Kidney tubule cell (primary cell): ENCODE data around the gene LCE1B.

Experiments used
- DNase-seq: peaks from one replicate; pipeline ENCODE4 v3.0.0-alpha.2; 2018; ENCODE audit warnings: low spot score

The LCE1B gene

GRCh38 chr1:152811671-152812070 lies at the start of gene LCE1B:
TSS of gene LCE1B (plus strand) at chr1:152811971. CDS start at chr1:152812447, 476 bp downstream.
- no peak for DNase-seq

- no peak for DNase-seq
Observed at GRCh38 chr1:152768847-152769533, 42.8 kb upstream of the LCE1B start.

GRCh38 chr1:152770411-152770810 lies 41.4 kb upstream of the LCE1B start:
- no peak for DNase-seq

- no peak for DNase-seq
Observed at GRCh38 chr1:152774875-152775274, 36.9 kb upstream of the LCE1B start, which contains the start of gene LCE1F. TSS of gene LCE1F (plus strand) at chr1:152775140. CDS start at chr1:152776372, 1,232 bp downstream.

GRCh38 chr1:152776361-152776760 lies 35.4 kb upstream of the LCE1B start:
- no peak for DNase-seq

- peak; percentile 10 for DNase-seq
Observed at GRCh38 chr1:152777510-152778137, 34.1 kb upstream of the LCE1B start.

- DNase-seq: no peak
Observed at GRCh38 chr1:152783095-152783494, 28.7 kb upstream of the LCE1B start.

GRCh38 chr1:152786077-152786476 lies 25.7 kb upstream of the LCE1B start, which contains the start of gene LCE1E:
TSS of gene LCE1E (plus strand) at chr1:152786257. CDS start at chr1:152787300, 1,043 bp downstream.
- no peak for DNase-seq

- no peak for DNase-seq
Observed at GRCh38 chr1:152795686-152796085, 16.1 kb upstream of the LCE1B start.

- DNase-seq: no peak
Observed at GRCh38 chr1:152796421-152796820, 15.3 kb upstream of the LCE1B start, which contains the start of gene LCE1D. TSS of gene LCE1D (plus strand) at chr1:152796721. CDS start at chr1:152797795, 1,074 bp downstream.

- DNase-seq: no peak
Observed at GRCh38 chr1:152801333-152801732, 10.4 kb upstream of the LCE1B start.

- DNase-seq: no peak
Observed at GRCh38 chr1:152806576-152806975, 5.2 kb upstream of the LCE1B start, which contains the start of gene LCE1C. TSS of gene LCE1C (minus strand) at chr1:152806651. CDS start at chr1:152805478, 1,173 bp downstream.

GRCh38 chr1:152811050-152811449 lies 721 bp upstream of the LCE1B start:
- DNase-seq: no peak

- no peak for DNase-seq
Observed at GRCh38 chr1:152817309-152817708, 5.5 kb downstream of the LCE1B start.

GRCh38 chr1:152823294-152823693 lies 11.5 kb downstream of the LCE1B start:
- DNase-seq: no peak

- no peak for DNase-seq
Observed at GRCh38 chr1:152824964-152825363, 13.2 kb downstream of the LCE1B start.

- no peak for DNase-seq
Observed at GRCh38 chr1:152827173-152827572, 15.4 kb downstream of the LCE1B start, which contains the start of gene LCE1A. TSS of gene LCE1A (plus strand) at chr1:152827473. CDS start at chr1:152827473, 0 bp downstream.

GRCh38 chr1:152836870-152837269 lies 25.1 kb downstream of the LCE1B start:
- no peak for DNase-seq

- DNase-seq: no peak
Observed at GRCh38 chr1:152842556-152842955, 30.8 kb downstream of the LCE1B start, which contains the start of gene LCE6A. TSS of gene LCE6A (plus strand) at chr1:152842856. CDS start at chr1:152843521, 665 bp downstream.

GRCh38 chr1:152855661-152856060 lies 43.9 kb downstream of the LCE1B start:
- no peak for DNase-seq

GRCh38 chr1:152858062-152858461 lies 46.3 kb downstream of the LCE1B start:
- no peak for DNase-seq

- no peak for DNase-seq
Observed at GRCh38 chr1:152859696-152860095, 47.9 kb downstream of the LCE1B start, which contains the start of gene LCE7A. TSS of gene LCE7A (plus strand) at chr1:152859996. CDS start at chr1:152860698, 702 bp downstream.

- DNase-seq: no peak
Observed at GRCh38 chr1:152860129-152860528, 48.4 kb downstream of the LCE1B start.
